GM23338 (cell line): ENCODE data around the gene BICC1. TPM values are rescaled to one million over a fixed set of nuclear protein-coding genes. Genes with fewer than 3 reads are reported as not detected.

Experiments used
- ATAC-seq: fragments of 200-7000 bp; cut with Tn5 transposase; 3 replicates; pipeline ENCODE4 v1.9.1; 2020
- DNase-seq: peaks from one replicate; pipeline ENCODE4 v3.0.0-alpha.2; 2015; ENCODE audit warnings: low spot score
- H2AFZ ChIP-seq: fragments of 200-600 bp; sonication (generic); 2 replicates; pipeline ENCODE4 v1.8.0; 2016; ENCODE audit warnings: antibody characterized with exemption, mild to moderate bottlenecking, moderate library complexity
- H3F3A ChIP-seq: fragments of 200-600 bp; sonication (generic); replicated peaks from 2 replicates; pipeline ENCODE4 v1.8.0; 2017; ENCODE audit warnings: antibody characterized with exemption, mixed run types, low read depth
- H3K27ac ChIP-seq: fragments of 200-600 bp; sonication (generic); 2 replicates; pipeline ENCODE4 v1.6.1; 2016; ENCODE audit warnings: low read depth
- H3K27me3 ChIP-seq: fragments of 200-600 bp; sonication (generic); 2 replicates; pipeline ENCODE4 v1.8.0; 2016; ENCODE audit warnings: mild to moderate bottlenecking, mixed run types, moderate library complexity; ENCODE audit not compliant: insufficient read depth
- H3K36me3 ChIP-seq: fragments of 200-600 bp; sonication (generic); 2 replicates; pipeline ENCODE4 v1.8.0; 2016; ENCODE audit warnings: mild to moderate bottlenecking; ENCODE audit not compliant: insufficient read depth
- H3K4me1 ChIP-seq: fragments of 200-600 bp; sonication (generic); 2 replicates; pipeline ENCODE4 v1.8.0; 2016; ENCODE audit warnings: mild to moderate bottlenecking, moderate library complexity; ENCODE audit not compliant: insufficient read depth
- H3K4me2 ChIP-seq: fragments of 200-600 bp; sonication (generic); 2 replicates; pipeline ENCODE4 v1.7.1; 2017; ENCODE audit warnings: mixed run types
- H3K4me3 ChIP-seq: fragments of 200-600 bp; sonication (generic); 2 replicates; pipeline ENCODE4 v1.6.1; 2016; ENCODE audit warnings: mixed run types
- H3K79me2 ChIP-seq: fragments of 200-600 bp; sonication (generic); replicated peaks from 2 replicates; pipeline ENCODE4 v1.8.0; 2017; ENCODE audit warnings: mild to moderate bottlenecking; ENCODE audit not compliant: insufficient read depth
- H3K9me2 ChIP-seq: fragments of 200-600 bp; sonication (generic); 2 replicates; pipeline ENCODE4 v1.8.0; 2017; ENCODE audit not compliant: insufficient read depth
- H4K20me1 ChIP-seq: fragments of 200-600 bp; sonication (generic); replicated peaks from 2 replicates; pipeline ENCODE4 v1.8.0; 2017; ENCODE audit warnings: mild to moderate bottlenecking; ENCODE audit not compliant: insufficient read depth
- H3K27ac Mint-ChIP-seq: 2 replicates; pipeline ENCODE4 v1.8.0; 2020; ENCODE audit warnings: inconsistent platforms, mild to moderate bottlenecking, moderate library complexity, mixed read lengths
- H3K27me3 Mint-ChIP-seq: 3 replicates; pipeline ENCODE4 v1.8.0; 2022; ENCODE audit warnings: low read depth, mild to moderate bottlenecking, moderate library complexity, mixed read lengths, inconsistent platforms; ENCODE audit not compliant: insufficient read depth, poor library complexity
- H3K36me3 Mint-ChIP-seq: 3 replicates; pipeline ENCODE4 v1.8.0; 2021; ENCODE audit warnings: low read depth, mild to moderate bottlenecking, inconsistent platforms, moderate library complexity, mixed read lengths
- H3K4me1 Mint-ChIP-seq: 3 replicates; pipeline ENCODE4 v1.8.0; 2020; ENCODE audit warnings: mild to moderate bottlenecking, inconsistent platforms, mixed read lengths
- H3K4me3 Mint-ChIP-seq: 3 replicates; pipeline ENCODE4 v1.8.0; 2021; ENCODE audit warnings: moderate library complexity, mild to moderate bottlenecking, inconsistent platforms, mixed read lengths
- H3K9me3 Mint-ChIP-seq: 3 replicates; pipeline ENCODE4 v1.8.0; 2020; ENCODE audit warnings: moderate library complexity, mild to moderate bottlenecking, inconsistent platforms, mixed read lengths
- CREB1 ChIP-seq: fragments of 250-450 bp; sonication (Bioruptor Pico); IDR thresholded peaks from 2 replicates; pipeline ENCODE4 v1.5.0; 2020; ENCODE audit warnings: low read depth, mild to moderate bottlenecking, moderate library complexity
- EZH2 ChIP-seq: fragments of 200-600 bp; sonication (generic); IDR thresholded peaks from one replicate; pipeline ENCODE4 v1.8.0; 2017; ENCODE audit warnings: antibody characterized with exemption, mild to moderate bottlenecking, low read depth; ENCODE audit not compliant: unreplicated experiment
- JUNB ChIP-seq: IDR thresholded peaks from one replicate; pipeline ENCODE4 v1.6.1; 2016; ENCODE audit warnings: antibody characterized with exemption; ENCODE audit not compliant: unreplicated experiment
- NANOG ChIP-seq: IDR thresholded peaks from 2 replicates; pipeline ENCODE4 v1.6.1; 2016; ENCODE audit warnings: antibody characterized with exemption, borderline replicate concordance
- ZNF114 ChIP-seq: fragments of 250-450 bp; sonication (Bioruptor Pico); IDR thresholded peaks from 2 replicates; pipeline ENCODE4 v1.5.0; 2020; ENCODE audit warnings: mild to moderate bottlenecking, moderate library complexity
- ZNF331 ChIP-seq: fragments of 250-450 bp; sonication (Bioruptor Pico); IDR thresholded peaks from 2 replicates; pipeline ENCODE4 v1.5.0; 2020; ENCODE audit warnings: low read depth, mild to moderate bottlenecking, moderate library complexity
- ZNF462 ChIP-seq: fragments of 250-450 bp; sonication (Bioruptor Pico); IDR thresholded peaks from 2 replicates; pipeline ENCODE4 v1.5.0; 2020; ENCODE audit warnings: mild to moderate bottlenecking, moderate library complexity
- polyA plus RNA-seq: library from polyadenylated mRNA; unstranded; fragments of >200 nt; fragmentation: Nextera tagmentation; extraction: Ambion mirVana; gene quantifications from 2 replicates; pipeline ENCODE4 v1.2.1, GENCODE V29; 2016
- total RNA-seq: library from RNA; depleted of rRNA; stranded (reverse); fragments of >200 nt; shearing (Covaris generic); gene quantifications from 2 replicates; pipeline ENCODE4 v1.2.3, GENCODE V29; 2014
- TF ChIP-seq, protein P1 (sequence below): IDR thresholded peaks from one replicate; pipeline ENCODE4 v1.6.1; 2018; ENCODE audit warnings: antibody characterized with exemption; ENCODE audit not compliant: unreplicated experiment
- TF ChIP-seq, protein P2 (sequence below): IDR thresholded peaks from 2 replicates; pipeline ENCODE4 v1.6.1; 2016; ENCODE audit warnings: antibody characterized with exemption
- TF ChIP-seq, protein P3 (sequence below), 2 experiments: fragments of 200-600 bp in 1 of 2; sonication (generic) in 1 of 2; conservative IDR thresholded peaks; 2 replicates each; pipeline versions ENCODE4 v1.5.1 to v1.6.1; 2016 to 2017; ENCODE audit warnings: antibody characterized with exemption in 2 of 2, low read depth in 2 of 2, mild to moderate bottlenecking in 2 of 2, moderate library complexity in 1 of 2

Gene BICC1
- total and polyA plus RNA-seq, 2 experiments from 2014 or later: 1.3 to 2.2 TPM

- H4K20me1 ChIP-seq: no peaks in the 10 kb centered on the region
- H3K79me2 ChIP-seq: no peaks in the 10 kb centered on the region
- no peaks in the 10 kb centered on the region for H3K27me3 Mint-ChIP-seq
- ATAC-seq (no peak), DNase-seq (no peak)
- H3K36me3 ChIP-seq: no peaks in the 10 kb centered on the region
- no peak overlapping the region for H3K4me3 ChIP-seq
- no peak overlapping the region for H3K27ac Mint-ChIP-seq
- H3K4me3 Mint-ChIP-seq: no peak overlapping the region
- peaks cover 12% of the 10 kb centered on the region; the same call in 2 of the 3 replicates for H3K4me1 Mint-ChIP-seq
- H3K27ac ChIP-seq: no peak overlapping the region
- H3K4me1 ChIP-seq: 0 out of 2 replicates have a peak, but pooled peaks cover 6% of the 10 kb centered on the region
- no peaks in the 10 kb centered on the region for H3K9me3 Mint-ChIP-seq
- H3K9me2 ChIP-seq: no peaks in the 10 kb centered on the region
- no peaks in the 10 kb centered on the region for H3K27me3 ChIP-seq
- H3K36me3 Mint-ChIP-seq: no peaks in the 10 kb centered on the region
- no peaks in the 10 kb centered on the region for H3F3A ChIP-seq
- no peak overlapping the region for H2AFZ ChIP-seq
- TF ChIP-seq NANOG (no peak), ZNF114 (CRISPR knock-in tag) (no peak), ZNF331 (CRISPR knock-in tag) (no peak), CREB1 (CRISPR knock-in tag) (no peak), EZH2 (no peak), JUNB (no peak)
- TF ChIP-seq, protein P1, sequence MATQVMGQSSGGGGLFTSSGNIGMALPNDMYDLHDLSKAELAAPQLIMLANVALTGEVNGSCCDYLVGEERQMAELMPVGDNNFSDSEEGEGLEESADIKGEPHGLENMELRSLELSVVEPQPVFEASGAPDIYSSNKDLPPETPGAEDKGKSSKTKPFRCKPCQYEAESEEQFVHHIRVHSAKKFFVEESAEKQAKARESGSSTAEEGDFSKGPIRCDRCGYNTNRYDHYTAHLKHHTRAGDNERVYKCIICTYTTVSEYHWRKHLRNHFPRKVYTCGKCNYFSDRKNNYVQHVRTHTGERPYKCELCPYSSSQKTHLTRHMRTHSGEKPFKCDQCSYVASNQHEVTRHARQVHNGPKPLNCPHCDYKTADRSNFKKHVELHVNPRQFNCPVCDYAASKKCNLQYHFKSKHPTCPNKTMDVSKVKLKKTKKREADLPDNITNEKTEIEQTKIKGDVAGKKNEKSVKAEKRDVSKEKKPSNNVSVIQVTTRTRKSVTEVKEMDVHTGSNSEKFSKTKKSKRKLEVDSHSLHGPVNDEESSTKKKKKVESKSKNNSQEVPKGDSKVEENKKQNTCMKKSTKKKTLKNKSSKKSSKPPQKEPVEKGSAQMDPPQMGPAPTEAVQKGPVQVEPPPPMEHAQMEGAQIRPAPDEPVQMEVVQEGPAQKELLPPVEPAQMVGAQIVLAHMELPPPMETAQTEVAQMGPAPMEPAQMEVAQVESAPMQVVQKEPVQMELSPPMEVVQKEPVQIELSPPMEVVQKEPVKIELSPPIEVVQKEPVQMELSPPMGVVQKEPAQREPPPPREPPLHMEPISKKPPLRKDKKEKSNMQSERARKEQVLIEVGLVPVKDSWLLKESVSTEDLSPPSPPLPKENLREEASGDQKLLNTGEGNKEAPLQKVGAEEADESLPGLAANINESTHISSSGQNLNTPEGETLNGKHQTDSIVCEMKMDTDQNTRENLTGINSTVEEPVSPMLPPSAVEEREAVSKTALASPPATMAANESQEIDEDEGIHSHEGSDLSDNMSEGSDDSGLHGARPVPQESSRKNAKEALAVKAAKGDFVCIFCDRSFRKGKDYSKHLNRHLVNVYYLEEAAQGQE: no peak
- TF ChIP-seq, protein P2, sequence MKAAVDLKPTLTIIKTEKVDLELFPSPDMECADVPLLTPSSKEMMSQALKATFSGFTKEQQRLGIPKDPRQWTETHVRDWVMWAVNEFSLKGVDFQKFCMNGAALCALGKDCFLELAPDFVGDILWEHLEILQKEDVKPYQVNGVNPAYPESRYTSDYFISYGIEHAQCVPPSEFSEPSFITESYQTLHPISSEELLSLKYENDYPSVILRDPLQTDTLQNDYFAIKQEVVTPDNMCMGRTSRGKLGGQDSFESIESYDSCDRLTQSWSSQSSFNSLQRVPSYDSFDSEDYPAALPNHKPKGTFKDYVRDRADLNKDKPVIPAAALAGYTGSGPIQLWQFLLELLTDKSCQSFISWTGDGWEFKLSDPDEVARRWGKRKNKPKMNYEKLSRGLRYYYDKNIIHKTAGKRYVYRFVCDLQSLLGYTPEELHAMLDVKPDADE: no peak
- TF ChIP-seq, protein P3, sequence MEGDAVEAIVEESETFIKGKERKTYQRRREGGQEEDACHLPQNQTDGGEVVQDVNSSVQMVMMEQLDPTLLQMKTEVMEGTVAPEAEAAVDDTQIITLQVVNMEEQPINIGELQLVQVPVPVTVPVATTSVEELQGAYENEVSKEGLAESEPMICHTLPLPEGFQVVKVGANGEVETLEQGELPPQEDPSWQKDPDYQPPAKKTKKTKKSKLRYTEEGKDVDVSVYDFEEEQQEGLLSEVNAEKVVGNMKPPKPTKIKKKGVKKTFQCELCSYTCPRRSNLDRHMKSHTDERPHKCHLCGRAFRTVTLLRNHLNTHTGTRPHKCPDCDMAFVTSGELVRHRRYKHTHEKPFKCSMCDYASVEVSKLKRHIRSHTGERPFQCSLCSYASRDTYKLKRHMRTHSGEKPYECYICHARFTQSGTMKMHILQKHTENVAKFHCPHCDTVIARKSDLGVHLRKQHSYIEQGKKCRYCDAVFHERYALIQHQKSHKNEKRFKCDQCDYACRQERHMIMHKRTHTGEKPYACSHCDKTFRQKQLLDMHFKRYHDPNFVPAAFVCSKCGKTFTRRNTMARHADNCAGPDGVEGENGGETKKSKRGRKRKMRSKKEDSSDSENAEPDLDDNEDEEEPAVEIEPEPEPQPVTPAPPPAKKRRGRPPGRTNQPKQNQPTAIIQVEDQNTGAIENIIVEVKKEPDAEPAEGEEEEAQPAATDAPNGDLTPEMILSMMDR (conservative IDR thresholded peaks at IDR 0.05; ENCODE audit: low read depth in 2 of 2): no peak
- H3K4me2 ChIP-seq: no peak overlapping the region
Observed at GRCh38 chr10:58752665-58753064, 240.0 kb downstream of the BICC1 start.

DNA sequence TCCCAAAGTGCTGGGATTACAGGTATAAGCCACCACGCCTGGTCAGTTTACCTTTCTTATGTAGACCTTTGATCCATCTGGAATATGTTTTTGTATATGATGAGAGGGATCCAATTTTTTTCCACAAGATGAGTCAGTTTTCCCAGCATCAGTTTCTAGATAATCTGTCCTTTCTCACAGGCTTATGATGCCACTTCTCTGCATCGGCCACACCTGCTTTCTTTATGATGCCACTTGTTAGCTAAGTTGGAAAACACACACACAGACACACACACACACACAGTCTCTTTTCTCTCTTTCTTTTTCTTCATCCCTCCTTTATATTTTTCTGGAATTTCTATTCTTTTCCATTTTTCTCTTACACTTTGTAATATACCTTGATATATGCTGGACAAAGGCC lies 240.8 kb downstream of the BICC1 start:
- H3K4me3 Mint-ChIP-seq: no peak overlapping the region
- no peak for TF ChIP-seq ZNF462

More for the DNA sequence above, 240.8 kb downstream of the BICC1 start:
- DNase-seq (no peak), ATAC-seq (no peak)
- no peaks in the 10 kb centered on the region for H4K20me1 ChIP-seq
- no peaks in the 10 kb centered on the region for H3K27me3 ChIP-seq
- 0 out of 2 replicates have a peak, but pooled peaks cover 6% of the 10 kb centered on the region for H3K4me1 ChIP-seq
- Mint-ChIP-seq H3K27me3 (no peaks in the 10 kb centered on the region), H3K27ac (no peak overlapping the region), H3K36me3 (no peaks in the 10 kb centered on the region), H3K4me1 (peaks cover 12% of the 10 kb centered on the region; the same call in 2 of the 3 replicates), H3K9me3 (no peaks in the 10 kb centered on the region)
- no peak overlapping the region for H3K4me3 ChIP-seq
- H3K79me2 ChIP-seq: no peaks in the 10 kb centered on the region
- no peak overlapping the region for H3K4me2 ChIP-seq
- no peaks in the 10 kb centered on the region for H3K36me3 ChIP-seq
- no peaks in the 10 kb centered on the region for H3K9me2 ChIP-seq
- H3K27ac ChIP-seq: no peak overlapping the region
- H2AFZ ChIP-seq: no peak overlapping the region
- no peaks in the 10 kb centered on the region for H3F3A ChIP-seq
